HG03558 (cell line): ENCODE data around the gene HIF1AN.
"Not testable (repeated sequence)": the region's sequence is repeated elsewhere in the genome, so short reads cannot be mapped to it uniquely, and the experiment has no call there.

ENCODE experiments used
- ATAC-seq: cut with Tn5 transposase; IDR thresholded peaks from one replicate; pipeline ENCODE4 v1.9.1; 2021; ENCODE audit warnings: moderate number of reproducible peaks; ENCODE audit not compliant: unreplicated experiment; ENCODE audit errors: extremely low read depth

Gene HIF1AN

GRCh38 chr10:100565206-100565985 is 29.7 kb downstream of the HIF1AN start:
- no peak for ATAC-seq

DNA sequence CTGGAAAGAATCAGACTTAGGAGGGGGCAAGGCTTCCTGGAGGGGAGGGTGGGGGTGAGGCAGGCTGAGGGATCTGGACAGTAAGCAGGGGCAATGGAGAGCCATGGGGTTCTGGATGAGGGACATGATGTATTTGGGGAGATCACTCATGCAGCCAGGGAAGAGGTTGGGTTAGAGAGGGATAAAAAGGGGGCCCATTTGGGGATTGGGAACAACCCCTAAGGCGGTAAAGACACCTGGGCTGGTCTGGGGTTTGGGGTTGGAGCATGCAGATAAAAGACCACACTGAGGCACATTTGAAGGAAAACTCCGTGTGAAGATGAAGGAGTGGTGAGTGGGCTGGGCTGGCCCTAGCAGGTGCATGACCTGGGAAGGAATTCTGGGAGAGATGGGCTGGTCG is 30.8 kb downstream of the HIF1AN start:
- ATAC-seq = no peak

DNA sequence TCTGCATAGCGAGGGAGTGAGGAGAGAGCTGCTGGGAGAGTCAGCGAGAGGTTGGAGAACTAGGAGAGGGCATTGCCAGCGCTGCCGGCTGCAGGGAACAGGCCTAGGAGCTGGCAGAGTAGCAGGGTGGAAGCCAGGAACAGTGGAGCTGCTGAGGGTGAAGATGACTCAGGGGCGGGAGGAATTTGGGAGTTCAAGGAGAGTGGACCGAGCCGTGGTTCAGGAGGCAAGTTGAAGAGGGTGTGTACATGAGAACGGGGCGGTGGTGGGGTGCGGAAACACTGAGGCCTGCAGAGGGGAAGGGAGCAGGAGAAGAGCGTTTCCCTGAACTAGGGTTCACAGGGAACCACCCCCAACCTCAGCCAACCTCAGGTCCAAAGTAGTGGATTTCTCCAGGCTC is 31.5 kb downstream of the HIF1AN start:
- no peak for ATAC-seq

GRCh38 chr10:100567826-100568225 is 32.1 kb downstream of the HIF1AN start:
- no peak for ATAC-seq

DNA sequence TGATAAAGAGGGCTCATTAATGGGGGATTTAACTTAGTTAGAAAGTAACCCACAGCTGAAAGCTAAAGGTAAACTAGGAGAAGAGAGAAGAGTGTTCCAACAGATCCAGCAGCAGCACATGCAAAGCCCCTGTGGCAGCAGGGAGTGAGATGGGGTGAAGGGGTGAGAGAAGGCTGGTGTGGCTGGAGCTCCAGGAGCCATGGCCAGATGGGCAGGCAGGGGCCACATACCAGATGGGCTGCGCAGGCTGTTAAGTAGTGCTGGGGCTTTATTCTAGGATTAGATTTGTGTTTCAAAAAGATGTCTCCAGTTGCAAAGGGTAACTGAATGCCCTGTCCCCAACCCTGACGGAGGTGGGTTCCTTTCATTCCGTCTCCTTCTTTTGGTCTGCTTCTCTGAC is 33.2 kb downstream of the HIF1AN start:
- no peak for ATAC-seq

DNA sequence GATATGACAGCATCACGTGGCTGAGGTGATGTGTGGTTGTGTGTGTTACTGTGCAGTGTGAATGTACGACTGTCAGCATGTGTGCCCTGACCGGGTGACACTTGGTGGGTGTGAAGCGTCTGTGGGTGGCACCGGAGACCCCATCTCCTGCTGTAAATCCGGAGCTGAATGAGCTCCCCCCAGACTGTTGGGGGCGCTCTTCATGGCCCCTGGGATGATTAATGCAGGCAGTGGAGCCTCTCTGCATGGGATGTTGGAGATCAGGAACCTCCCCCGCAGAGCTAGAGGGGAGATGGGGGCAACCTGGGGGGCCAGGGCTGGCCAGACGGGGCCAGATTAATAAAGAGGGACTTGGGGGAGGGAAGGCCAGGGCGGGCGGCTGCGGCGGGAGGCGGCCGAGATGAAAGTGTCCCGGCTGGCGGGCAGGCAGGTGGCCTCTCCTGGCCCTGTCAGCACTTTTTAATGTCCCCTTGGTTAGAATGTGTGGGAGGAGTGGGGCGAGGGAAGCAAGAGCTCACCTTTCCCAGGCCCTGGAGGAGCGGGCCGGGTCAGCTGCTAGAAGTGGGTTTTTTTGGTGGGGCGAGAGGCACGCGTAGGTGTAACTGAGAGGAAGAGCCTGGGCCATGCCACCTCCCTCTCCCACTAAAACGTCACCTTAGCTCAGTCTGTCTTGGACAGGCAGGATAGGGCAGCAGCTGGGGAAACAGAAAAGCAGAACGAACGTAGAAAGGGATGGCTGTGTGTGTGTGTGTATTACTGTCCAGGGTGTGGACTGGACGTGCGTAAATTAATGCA is 34.1 kb downstream of the HIF1AN start:
- ATAC-seq = no peak

DNA sequence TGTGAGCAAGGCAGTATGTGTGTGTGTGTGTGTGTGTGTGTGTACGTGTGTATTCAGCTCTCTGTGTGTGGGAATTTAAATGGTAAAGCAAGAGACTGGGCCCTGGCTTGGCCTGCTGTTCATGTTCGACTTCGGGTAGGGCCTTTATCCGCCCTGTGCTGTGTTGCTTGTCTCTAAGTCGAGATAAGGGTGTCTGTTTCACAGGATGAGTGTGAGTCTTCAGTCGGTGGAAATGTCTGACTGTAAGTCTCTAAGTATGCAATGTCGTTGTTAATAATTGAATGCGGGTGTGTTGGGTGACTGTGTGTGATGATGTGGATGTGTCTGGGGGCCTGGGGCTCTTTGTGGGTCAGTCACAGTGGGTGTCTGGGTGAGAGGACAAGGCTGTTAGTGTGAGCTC is 34.8 kb downstream of the HIF1AN start:
- no peak for ATAC-seq

DNA sequence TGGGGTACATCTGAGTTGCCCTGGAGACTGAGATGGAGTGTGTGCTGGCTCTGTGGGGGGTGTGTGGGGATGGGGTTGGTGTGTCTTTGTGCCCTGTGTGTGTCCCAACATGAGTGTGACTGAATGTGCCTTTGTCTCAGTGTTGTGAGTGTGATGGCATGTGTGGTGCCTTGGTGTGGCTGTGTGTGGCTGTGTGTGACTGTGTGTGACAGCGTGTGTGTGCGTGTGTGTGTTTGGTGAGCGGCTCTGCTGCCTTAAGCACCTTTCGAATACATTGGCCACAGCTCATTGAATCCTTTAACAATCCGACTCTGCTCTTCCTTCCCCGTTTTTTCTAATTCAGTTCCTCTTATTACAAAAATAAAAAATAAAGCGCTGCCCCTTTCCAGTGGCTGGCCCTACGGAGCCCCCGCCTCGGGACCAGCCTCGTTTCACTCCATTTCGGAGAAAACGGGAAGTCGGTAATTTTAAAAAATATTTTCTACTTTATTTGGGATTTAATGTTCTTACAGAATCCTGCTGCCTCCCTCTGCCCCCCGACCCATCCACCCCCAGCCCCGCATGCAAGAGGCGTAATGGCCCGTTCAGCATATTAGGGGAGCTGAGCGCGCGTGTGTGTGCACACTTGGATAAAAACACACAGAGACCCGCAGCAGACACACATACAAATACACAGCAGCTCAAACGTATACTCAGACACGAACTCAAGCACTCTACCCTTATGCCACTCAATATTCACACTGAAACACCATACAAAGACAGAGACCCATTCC is 35.5 kb downstream of the HIF1AN start:
- no peak for ATAC-seq

DNA sequence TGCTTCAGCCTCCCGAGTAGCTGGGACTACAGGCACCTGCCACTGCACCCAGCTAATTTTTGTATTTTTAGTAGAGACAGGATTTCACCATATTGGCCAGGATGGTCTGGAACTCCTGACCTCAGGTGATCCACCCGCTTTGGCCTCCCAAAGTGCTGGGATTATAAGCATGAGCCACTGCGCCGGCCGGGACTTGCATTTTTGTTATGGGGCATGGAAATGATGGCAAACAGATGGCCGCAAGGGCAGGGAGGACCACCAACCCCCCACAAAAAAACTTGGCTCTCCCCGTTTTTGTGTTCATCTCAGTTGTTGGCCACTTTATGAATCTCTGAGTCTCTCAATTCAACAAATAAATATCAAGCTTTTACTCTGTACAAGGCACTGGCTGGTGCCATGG is 39.4 kb downstream of the HIF1AN start:
- not testable (repeated sequence) for ATAC-seq

DNA sequence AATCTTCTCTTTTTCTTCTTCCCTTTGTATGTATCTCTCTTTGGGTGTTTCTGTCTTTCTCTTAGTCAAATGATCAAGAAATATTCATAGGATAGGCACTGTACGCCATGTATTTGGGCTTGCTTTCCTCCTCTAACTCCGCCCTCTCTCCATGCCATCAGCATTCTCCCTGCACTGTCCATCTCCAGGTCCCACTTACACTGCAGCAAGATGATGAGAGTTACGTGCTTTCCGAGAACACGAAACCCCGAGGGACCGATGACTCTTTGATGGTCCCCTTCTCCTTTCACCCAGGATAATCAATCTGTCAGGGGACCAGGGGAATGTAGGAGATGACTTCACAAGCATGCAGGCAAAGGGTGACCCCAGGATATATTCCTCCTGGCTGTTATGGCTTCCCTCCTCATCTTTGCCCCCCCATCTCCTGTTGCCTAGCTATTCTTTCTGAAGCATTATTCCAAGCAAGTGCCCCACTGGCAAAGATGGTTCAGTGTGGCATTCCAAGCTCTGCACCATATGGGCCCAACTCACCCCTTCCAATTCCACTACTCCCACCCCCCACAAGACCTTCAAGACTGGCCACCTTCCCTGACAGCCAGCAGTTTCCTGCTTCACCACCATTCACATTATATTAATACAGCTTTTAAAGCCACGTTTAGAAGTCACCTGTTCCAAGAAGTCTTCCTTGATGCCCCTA is 40.0 kb downstream of the HIF1AN start:
- ATAC-seq = no peak

GRCh38 chr10:100576282-100576635 is 40.5 kb downstream of the HIF1AN start:
- no peak for ATAC-seq

GRCh38 chr10:100579261-100580090 is 43.7 kb downstream of the HIF1AN start:
- no peak for ATAC-seq

GRCh38 chr10:100586959-100587358 is 51.2 kb downstream of the HIF1AN start:
- ATAC-seq = no peak

DNA sequence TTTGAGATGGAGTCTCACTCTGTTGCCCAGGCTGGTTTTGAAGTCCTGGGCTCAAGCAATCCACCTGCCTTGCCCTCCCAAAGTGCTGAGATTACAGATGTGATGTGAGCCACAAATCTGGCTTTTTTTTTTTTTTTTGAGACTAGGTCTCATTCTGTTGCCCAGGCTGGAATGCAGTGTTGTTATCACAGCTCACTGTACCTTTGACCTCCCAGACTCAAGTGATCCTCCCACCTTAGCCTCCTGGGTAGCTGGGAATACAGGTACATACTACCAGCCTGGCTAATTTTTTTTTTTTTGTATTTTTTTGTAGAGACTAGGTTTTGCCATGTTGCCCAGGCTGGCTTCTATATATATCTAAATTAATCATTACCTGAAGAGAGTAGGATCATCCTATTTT is 62.4 kb downstream of the HIF1AN start:
- ATAC-seq = no peak

- no peak for ATAC-seq
Measured at GRCh38 chr10:100600218-100600617, 64.5 kb downstream of the HIF1AN start.

GRCh38 chr10:100607439-100607838 is 71.7 kb downstream of the HIF1AN start:
- ATAC-seq = no peak
